GM21528 (cell line): Measurements from ENCODE around the gene ACAD9.

Experiments
- ATAC-seq: cut with Tn5 transposase; IDR thresholded peaks from one replicate; pipeline ENCODE4 v1.9.1; 2021; ENCODE audit warnings: mild to moderate bottlenecking, moderate library complexity; ENCODE audit not compliant: unreplicated experiment, low FRiP score

The ACAD9 gene

DNA sequence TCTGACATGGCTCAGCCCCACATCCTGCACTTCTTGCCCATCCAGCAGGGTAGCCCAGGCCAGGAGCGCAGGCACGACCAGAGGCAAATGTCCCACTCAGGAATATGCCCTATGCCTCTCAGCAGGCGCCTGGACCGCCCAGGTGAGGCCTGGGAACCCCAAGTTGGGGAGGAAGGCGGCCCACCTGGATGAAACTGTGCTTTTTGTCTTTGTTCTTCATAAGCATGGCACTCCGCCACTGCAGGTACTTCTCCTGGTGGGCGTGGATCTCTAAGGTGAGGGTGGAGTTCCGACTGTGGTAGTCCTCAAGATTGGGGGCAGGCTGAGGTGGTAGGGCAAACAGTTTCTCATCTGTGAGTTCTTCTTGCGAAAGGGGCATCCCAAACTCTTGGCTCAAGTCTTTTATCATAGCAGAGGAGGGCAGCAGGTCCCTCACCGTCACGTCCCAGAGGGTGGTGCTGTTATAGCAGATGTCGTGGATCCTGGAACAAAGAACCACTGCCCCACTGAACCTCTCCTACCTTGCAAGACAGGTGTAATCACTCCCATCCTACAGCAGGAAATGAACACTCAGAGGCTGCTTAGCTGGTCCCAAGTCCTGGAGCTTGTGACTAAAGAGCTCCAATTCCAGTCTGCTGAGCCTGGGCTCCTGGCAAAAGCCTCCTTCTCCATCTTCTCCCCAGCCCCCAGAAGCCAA lies 53.2 kb downstream of the ACAD9 start:
- no peak for ATAC-seq

DNA sequence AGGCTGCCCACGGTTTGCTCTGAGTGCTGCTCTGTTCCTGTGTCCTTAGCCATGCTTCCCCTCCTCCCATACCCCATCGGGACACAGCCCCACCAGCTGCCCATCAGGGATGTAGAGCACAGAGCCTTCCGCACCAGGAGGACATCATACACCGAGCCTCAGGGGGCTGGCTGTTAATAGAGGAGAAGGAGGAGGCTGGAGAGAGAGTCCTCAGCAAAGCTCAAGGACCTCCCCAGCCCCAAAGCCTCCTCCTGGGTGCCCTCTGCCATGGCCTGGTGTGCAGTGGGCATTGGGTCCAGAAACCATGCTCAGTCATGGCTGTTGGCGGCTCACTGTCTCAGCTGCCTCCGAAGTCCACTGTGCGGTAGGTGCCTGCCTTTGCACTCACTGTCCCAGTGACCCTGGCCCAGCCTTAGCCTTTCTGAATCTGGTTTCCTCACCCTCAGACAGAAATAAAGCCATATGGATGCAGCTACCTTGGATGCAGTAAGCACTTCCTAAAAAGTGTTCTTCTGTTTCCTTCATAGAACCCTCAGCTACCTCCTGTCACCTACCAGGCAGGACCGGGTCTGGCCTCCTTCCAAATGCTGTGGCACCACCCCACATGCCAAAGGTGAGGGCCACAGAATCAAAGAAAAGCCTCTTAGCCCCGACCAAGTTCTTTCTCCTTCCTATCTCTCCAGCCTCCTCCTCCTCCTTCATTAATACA lies 53.9 kb downstream of the ACAD9 start:
- ATAC-seq, result no peak

GRCh38 chr3:128933922-128934253 lies 54.5 kb downstream of the ACAD9 start:
- no peak for ATAC-seq

DNA sequence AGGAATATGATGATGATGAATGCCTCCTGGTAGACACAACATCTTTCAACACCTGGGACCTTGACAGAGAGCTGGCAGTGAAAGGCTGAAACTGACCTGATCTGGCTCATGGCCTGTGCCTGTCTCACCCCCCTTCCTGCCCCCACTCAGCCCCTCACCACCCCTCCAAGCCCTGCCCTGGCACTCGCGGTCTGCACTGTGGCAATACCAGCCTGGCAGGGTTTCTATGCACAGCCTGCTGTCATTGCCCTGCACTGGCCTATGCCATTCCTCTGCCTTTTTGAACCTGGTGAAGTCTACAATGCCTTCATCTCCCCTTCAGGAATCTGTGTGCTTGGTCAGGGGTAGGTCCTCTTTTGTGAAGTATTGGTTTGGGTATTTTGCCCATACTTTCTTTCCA lies 56.5 kb downstream of the ACAD9 start:
- ATAC-seq, result no peak

- no peak for ATAC-seq
These were observed 56.9 kb downstream of the ACAD9 start for GRCh38 chr3:128936341-128936740.

DNA sequence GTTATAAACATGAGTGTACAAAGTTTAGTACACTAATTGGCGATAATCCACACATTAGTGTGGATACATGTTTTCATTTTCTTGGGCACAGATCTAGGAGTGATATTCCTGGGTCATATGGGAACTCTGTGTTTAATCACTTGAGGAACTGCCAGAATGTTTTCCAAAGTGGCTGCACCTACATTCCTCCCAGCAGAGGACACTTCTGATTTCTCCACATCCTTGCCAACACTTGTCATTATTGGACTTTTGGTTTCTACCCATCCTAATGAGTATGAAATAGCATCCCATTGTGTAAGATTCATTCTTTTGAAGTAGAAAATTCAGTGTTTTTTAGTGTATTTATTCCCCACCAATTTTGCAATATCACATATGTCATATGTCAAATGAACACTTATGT lies 60.8 kb downstream of the ACAD9 start:
- no peak for ATAC-seq

DNA sequence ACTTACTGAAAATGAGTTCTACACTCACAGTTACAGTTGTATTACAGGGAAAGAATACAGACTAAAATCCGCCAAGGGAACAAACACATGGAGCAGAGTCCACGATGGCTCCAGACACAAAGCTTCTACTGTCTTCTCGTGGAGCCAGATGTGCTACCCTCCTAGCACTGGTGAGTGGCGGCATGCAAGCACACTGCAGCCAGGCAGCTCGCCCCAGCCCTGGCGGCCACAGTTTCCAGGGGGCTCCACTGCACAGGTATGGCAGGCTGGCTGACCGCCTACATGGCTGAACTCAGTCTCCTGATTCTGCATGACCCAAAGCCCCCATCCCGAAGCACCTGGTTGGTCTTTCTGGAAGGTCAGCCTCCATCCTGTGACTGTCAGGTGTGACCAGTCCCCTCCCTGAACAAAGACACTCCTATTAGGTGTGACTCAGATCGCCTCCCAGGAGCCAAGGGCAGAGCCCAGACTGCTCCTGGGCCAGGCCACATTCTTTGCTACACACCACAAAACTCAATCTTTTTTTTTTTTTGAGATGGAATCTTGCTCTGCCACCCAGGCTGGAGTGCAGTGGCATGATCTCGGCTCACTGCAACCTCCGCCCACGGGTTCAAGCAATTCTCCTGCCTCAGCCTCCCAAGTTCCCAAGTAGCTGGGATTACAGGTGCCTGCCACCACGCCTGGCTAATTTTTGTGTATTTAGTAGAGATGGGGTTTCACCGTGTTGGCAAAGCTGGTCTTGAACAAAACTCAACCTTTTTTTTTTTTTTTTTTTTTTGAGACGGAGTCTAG lies 62.9 kb downstream of the ACAD9 start:
- no peak for ATAC-seq

- ATAC-seq, result no peak
These were observed 65.8 kb downstream of the ACAD9 start for GRCh38 chr3:128945041-128945877.

DNA sequence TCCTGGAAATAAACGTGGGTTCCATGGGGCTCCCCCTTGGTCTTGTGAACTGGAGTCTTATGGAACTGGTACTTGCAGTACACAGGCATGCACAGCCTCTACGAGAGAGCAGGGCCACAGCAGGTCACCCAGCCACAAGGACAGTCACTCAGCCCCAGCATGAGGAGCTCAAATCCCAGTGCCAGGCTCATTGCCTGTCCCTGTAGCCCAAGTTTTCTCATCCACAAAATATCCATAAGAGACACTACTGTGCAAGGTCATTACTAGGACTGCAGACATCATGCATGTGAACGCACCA lies 66.4 kb downstream of the ACAD9 start:
- no peak for ATAC-seq

DNA sequence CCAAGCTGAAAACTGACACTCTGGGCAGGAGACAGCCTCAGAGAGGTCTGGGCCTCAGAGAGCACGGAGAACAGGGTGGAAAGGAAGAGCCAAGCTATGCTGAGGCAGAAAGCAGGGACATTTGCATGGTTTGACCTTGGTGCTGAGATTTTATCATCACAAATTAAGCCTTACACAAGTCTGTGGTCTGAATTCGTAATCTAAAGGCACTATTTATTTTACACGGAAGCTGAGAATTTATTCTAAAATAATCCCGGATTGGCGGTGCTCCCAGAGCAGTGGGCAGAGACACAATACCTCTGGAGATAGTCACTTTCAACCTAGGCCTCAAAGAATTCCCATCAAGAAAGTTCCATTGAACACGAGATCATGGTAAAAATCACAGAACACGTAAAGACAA lies 67.0 kb downstream of the ACAD9 start:
- no peak for ATAC-seq

DNA sequence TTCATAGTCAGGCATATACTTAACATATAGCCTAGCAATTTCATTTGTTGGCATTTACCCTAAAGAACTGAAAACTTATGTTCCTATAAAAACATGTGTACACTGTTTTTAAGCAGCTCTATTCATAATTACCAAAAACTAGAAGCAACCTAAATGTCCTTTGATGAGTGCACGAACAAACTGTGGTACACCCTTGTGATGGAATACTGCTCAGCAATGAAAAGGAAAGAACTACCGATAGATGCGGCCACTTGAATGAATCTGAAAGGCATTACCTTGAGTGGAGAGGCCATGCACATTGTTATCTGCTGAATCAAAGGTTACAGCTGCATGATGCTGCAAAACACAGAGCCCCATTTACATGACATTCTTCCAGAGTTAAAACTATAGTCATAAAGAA lies 69.7 kb downstream of the ACAD9 start:
- ATAC-seq, result no peak

GRCh38 chr3:128950223-128950938 lies 71.0 kb downstream of the ACAD9 start:
- ATAC-seq, result no peak

GRCh38 chr3:128956440-128956839 lies 77.0 kb downstream of the ACAD9 start:
- ATAC-seq, result no peak
